NCI-H460 (cell line): ENCODE results near the gene SSTR5. TPM values are rescaled to one million over a fixed set of nuclear protein-coding genes. Genes with fewer than 3 reads are reported as not detected.
"Not testable (repeated sequence)": the region's sequence is repeated elsewhere in the genome, so short reads cannot be mapped to it uniquely, and the experiment has no call there.

ENCODE experiments used
- DNase-seq: peaks from one replicate; pipeline ENCODE4 v3.0.0-alpha.2; 2016; ENCODE audit warnings: low read depth; ENCODE audit errors: extremely low read depth
- total RNA-seq: library from RNA; depleted of rRNA; stranded (reverse); fragments of >200 nt; shearing (Covaris generic); gene quantifications from 2 replicates; pipeline ENCODE4 v1.2.3, GENCODE V29; 2014

The SSTR5 gene
- total RNA-seq, 1 experiment from 2014 or later: 0.40 TPM

GRCh38 chr16:1071561-1072225 is 854 bp upstream of the SSTR5 start:
- DNase-seq: no peak

- no peak for DNase-seq
These were observed 663 bp downstream of the SSTR5 start for GRCh38 chr16:1073262-1073558.

DNA sequence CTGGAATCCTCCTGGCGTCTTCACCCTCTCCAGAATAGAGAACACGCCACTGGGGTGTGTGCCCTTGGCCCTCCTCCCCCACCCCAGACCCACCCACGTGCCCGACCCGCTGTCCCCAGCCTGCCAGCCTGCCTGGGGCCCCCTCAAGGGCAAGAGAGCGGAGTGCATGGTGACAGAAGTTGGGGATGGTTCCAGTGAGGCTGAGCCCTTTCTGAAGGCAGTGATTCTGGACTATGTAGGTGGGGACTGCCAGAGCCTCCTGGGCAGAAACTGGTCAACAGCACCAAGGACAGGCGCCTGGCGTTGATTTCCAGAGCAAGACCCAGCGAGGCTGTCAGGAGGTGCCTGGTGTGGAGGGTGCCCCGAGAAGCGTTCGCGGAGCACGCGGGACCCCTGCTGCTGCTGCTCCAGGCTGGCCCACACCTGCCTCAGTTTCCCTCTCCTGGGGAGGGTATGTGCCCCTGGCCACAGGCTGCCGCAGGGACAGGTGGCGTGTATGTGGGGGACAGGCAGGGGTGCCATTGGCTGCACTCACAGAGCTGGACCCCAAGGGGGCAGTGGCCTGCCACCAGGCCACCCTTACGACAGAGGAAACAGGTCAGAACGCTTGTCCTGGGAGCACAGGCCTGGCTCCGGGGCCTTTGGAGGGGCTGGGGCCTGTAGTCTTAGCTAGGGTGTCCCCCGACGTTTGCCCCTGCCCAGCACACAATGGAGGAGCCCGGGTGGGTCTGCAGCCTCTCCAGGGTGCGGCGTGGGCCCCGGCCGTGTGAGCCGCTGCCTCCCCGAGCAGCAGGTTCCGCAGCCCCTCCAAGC is 1.2 kb downstream of the SSTR5 start:
- DNase-seq: no peak

DNA sequence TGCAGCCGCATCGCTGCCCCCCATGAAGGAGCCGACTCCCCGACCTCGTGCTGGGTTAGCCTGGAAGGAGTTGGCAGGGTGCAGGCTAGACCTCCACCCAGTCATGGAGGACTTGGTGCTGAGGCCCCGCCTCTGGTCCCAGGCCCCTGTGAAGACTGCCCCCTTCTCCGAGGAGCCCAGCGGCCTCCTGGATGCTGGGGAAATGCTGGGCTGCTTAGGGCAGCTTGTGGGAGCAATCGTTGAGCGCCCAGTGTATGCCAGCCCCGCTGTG is 1.8 kb downstream of the SSTR5 start:
- no peak for DNase-seq

- DNase-seq: no peak
These were observed 3.0 kb downstream of the SSTR5 start for GRCh38 chr16:1075546-1075945.

GRCh38 chr16:1076801-1077576 is 4.4 kb downstream of the SSTR5 start:
- no peak for DNase-seq

GRCh38 chr16:1077877-1078578 is 5.5 kb downstream of the SSTR5 start:
- no peak for DNase-seq

GRCh38 chr16:1078579-1079021 is 6.1 kb downstream of the SSTR5 start:
- DNase-seq: peak; percentile 75

- no peak for DNase-seq
These were observed 6.8 kb downstream of the SSTR5 start for GRCh38 chr16:1079341-1079740.

DNA sequence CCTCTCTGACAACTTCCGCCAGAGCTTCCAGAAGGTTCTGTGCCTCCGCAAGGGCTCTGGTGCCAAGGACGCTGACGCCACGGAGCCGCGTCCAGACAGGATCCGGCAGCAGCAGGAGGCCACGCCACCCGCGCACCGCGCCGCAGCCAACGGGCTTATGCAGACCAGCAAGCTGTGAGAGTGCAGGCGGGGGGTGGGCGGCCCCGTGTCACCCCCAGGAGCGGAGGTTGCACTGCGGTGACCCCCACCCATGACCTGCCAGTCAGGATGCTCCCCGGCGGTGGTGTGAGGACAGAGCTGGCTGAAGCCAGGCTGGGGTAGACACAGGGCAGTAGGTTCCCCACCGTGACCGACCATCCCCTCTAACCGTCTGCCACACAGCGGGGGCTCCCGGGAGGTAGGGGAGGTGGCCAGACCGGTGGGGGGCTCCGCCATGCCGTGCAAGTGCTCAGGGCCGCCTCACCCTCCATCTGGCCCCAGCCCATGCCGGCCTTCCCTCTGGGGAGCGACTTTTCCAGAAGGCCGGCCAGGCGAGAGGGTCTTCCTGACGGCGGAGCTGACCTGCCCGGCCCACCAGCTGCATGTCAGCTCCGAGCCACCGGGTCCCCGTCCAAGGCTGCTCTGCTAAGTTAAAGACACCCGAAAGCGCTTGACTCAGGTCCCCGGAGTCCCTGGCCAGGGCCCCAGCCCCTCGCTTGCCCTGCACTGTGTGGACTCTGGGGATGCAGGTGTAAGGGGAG is 7.4 kb downstream of the SSTR5 start:
- DNase-seq: no peak

DNA sequence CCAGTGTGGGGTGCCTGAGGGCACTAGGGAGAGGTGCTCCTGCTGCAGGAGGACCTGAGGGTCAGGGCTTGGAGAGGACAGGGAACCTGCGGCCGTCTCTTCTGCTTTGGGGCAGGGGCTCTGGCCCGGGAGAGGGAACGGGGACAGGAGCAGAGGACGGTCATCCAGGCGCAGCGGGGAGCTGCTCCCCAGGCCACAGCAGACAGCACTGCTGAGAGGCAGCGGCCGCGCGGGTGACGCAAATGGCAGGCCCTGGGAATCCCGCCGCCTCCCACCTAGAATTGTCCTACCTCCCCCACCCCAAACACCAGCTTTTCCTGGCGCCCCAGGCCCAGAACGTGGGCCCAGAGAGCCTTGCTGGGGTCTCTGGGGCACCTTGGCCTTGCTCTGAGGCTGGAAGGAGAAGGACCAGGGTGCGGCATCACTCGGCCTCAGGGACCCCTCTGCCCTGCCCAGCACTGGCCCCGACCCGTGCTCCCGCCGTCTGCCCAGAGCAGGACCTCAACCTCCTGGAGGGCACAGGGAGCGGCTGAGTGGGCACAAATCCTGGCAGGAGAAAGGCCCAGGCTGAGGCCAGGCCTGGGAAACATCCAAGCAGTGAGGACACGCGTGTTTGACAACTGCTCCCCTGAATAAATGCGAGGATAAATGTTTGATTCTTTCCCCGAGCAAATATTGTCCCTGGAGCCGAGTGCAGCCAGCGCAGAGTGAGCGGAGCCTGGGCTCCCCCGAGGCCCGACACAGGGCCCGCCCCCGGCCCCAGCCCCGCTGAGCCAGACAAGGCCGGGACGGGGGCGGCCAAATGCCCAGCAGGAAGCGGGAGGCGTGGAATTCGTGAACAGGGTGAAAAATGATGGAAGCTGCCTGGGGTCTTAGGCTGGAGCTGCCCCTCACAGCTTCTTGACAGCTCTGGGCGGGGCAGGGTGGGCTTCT is 8.5 kb downstream of the SSTR5 start:
- no peak for DNase-seq

DNA sequence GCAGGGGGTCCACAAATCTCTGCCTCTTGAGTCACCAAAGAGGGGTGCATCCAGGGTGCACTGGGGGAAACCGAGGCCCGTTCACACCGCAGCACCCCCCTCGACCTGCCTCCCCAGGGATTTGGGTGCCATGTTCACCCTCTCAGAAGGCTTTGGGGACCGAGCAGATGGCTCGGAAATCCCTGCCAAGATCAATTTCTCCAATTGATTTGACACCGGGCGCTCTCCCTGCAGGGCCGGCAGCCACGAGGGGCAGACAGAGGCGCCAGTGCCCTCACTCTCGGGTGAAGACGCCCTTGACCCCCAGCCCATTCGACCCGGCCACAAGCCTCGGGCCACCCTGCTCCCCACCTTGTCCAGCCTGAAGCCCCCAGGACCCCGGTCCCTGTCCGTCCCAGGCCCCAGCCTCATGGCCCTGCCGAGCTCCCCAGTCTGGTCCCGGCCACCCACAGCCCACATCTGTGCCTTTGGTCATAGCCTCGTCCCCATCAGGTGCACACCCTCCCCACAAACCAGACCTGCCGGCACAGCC is 9.3 kb downstream of the SSTR5 start:
- no peak for DNase-seq

GRCh38 chr16:1082266-1082951 is 9.9 kb downstream of the SSTR5 start:
- peak; percentile 47 for DNase-seq

DNA sequence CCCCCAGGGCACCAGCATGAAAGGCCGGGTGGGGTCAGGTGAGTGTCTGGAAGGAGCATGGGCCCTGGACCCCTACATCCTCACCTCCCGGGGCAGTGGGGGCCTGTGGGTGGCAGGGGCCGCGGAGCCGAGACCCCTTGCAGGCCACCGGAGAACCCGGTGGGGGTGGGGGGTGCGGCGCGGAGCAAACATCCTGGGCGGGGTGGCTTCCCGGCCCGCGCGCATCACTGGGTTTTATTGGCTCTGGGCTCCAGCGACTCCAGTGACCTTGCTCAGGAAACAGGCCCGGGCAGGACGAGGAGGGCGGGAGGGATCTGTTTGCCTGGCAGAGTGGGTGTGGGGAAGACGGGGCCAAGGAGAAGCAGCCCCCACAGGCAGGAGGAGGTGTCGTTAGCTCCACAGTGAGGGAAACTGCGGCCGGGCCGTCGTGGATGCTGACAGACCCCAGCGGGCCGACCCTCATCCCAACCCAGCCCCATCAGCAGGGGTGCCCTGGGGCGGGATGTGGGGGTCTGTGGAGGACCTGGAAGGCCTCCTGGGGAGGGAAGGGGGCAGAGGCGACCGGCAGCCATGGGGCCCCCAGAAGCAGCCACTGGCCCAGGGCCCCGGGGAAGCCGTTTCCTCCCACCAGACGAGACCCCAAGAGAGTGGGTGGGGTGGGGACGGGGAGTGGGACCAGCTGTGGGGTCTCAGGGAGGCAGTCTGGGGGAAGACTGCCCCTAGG is 10.6 kb downstream of the SSTR5 start:
- DNase-seq: peak; percentile 25

DNA sequence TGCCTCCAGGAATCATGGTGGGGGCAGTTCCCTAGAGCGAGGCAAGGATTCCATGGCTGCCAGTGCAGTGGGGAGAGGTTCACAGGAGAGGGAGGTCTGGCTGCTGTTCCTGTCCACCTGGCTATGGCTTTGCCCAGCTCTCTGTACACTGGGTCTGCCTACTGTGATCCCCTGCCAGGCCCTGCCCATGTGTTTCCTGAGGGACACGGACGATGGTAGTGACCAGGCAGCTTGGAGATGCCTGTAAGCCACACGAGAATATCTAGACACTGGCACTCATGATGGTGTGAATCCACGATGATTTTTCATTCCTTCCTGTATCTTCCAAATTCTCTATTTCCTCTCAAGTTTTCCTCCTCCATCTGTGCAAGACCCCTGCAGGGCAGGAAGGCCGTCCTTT is 12.4 kb downstream of the SSTR5 start:
- no peak for DNase-seq

- DNase-seq: not testable (repeated sequence)
These were observed 13.9 kb downstream of the SSTR5 start for GRCh38 chr16:1086443-1086842.

- DNase-seq: no peak
These were observed 16.0 kb downstream of the SSTR5 start for GRCh38 chr16:1088295-1089170.
